H1 (cell line): ENCODE results near the gene DPYSL3. TPM values are rescaled to one million over a fixed set of nuclear protein-coding genes. Genes with fewer than 3 reads are reported as not detected.

Experiments
- CTCF ChIA-PET: fragments of 300-600 bp; sonication (Branson Sonifier 250); formaldehyde crosslinking; loops from one replicate; lab custom pipeline; 2021; ENCODE audit not compliant: partially characterized antibody; lab: Charles Lee
- POLR2A ChIA-PET: fragments of 300-600 bp; sonication (Branson Sonifier 250); formaldehyde crosslinking; loops from one replicate; lab custom pipeline; 2021; ENCODE audit warnings: inconsistent platforms; ENCODE audit not compliant: partially characterized antibody; lab: Charles Lee
- DNase-seq, 2 experiments: peaks; one replicate each; pipeline versions ENCODE4 v3.0.0 to v3.0.0-alpha.2; 2010 to 2022; ENCODE audit warnings: low spot score in 2 of 2, low read depth in 1 of 2, mixed read lengths in 1 of 2
- FAIRE-seq: peaks from 2 replicates; lab custom pipeline; 2011; peaks lifted over from hg19 to GRCh38; lab: Jason Lieb, UNC
- H2AFZ ChIP-seq: 2 replicates; pipeline ENCODE4 v1.8.1; 2012; ENCODE audit warnings: low read length, inconsistent platforms
- H2AK5ac ChIP-seq: 2 replicates; pipeline ENCODE4 v1.6.1; 2013; ENCODE audit warnings: low read depth, low read length
- H2BK120ac ChIP-seq: replicated peaks from 2 replicates; pipeline ENCODE3; 2013; ENCODE audit warnings: low read depth, low read length, inconsistent platforms
- H2BK12ac ChIP-seq: 2 replicates; pipeline ENCODE4 v1.6.1; 2013; ENCODE audit warnings: low read depth, low read length
- H2BK15ac ChIP-seq: 2 replicates; pipeline ENCODE4 v1.6.1; 2013; ENCODE audit warnings: low read length
- H2BK20ac ChIP-seq: 2 replicates; pipeline ENCODE4 v1.6.1; 2013; ENCODE audit warnings: low read length
- H2BK5ac ChIP-seq: 2 replicates; pipeline ENCODE4 v1.6.1; 2013; ENCODE audit warnings: low read depth, low read length
- H3K14ac ChIP-seq: 2 replicates; pipeline ENCODE4 v1.6.1; 2013; ENCODE audit warnings: inconsistent platforms; ENCODE audit not compliant: insufficient read length
- H3K18ac ChIP-seq: 2 replicates; pipeline ENCODE4 v1.6.1; 2013; ENCODE audit warnings: low read length; ENCODE audit errors: extremely low read depth
- H3K23ac ChIP-seq: 2 replicates; pipeline ENCODE4 v1.6.1; 2013; ENCODE audit warnings: inconsistent platforms; ENCODE audit not compliant: insufficient read length
- H3K23me2 ChIP-seq: 2 replicates; pipeline ENCODE4 v1.6.1; 2013; ENCODE audit warnings: low read depth, low read length
- H3K27ac ChIP-seq: 2 replicates; pipeline ENCODE4 v1.6.1; 2011; ENCODE audit warnings: low read depth, low read length, inconsistent platforms
- H3K27me3 ChIP-seq, 4 experiments: replicated peaks in 1 of 4; 1 replicate in 1 of 4; 2 replicates in 3 of 4; pipeline versions ENCODE4 v1.6.1 to v1.8.1; 2011 to 2013; ENCODE audit warnings: low read length in 3 of 4, mild to moderate bottlenecking in 3 of 4, inconsistent platforms in 2 of 4, mixed read lengths in 2 of 4, moderate library complexity in 1 of 4; ENCODE audit not compliant: control insufficient read depth in 3 of 4, insufficient read depth in 3 of 4; ENCODE audit errors: extremely low read depth in 1 of 4
- H3K36me3 ChIP-seq, 4 experiments: 2 replicates each; pipeline versions ENCODE4 v1.6.1 to v1.8.1; 2011 to 2013; ENCODE audit warnings: mild to moderate bottlenecking in 4 of 4, low read length in 3 of 4, moderate library complexity in 2 of 4, control low read depth in 1 of 4, inconsistent platforms in 1 of 4; ENCODE audit not compliant: insufficient read depth in 4 of 4, control insufficient read depth in 2 of 4
- H3K4ac ChIP-seq: replicated peaks from 2 replicates; pipeline ENCODE3; 2013; ENCODE audit warnings: low read length, low read depth, mixed read lengths, inconsistent platforms; ENCODE audit not compliant: insufficient read length
- H3K4me1 ChIP-seq, 4 experiments: replicated peaks in 1 of 4; 1 replicate in 1 of 4; 2 replicates in 3 of 4; pipeline versions ENCODE4 v1.6.1 to v1.8.1; 2011 to 2013; ENCODE audit warnings: low read length in 3 of 4, inconsistent platforms in 2 of 4, mixed read lengths in 1 of 4; ENCODE audit not compliant: insufficient read depth in 4 of 4, control insufficient read depth in 3 of 4
- H3K4me2 ChIP-seq, 2 experiments: 2 replicates each; pipeline versions ENCODE4 v1.6.1 to v1.8.1; 2011 to 2013; ENCODE audit warnings: low read depth in 2 of 2, low read length in 2 of 2, control low read depth in 1 of 2, inconsistent platforms in 1 of 2, mild to moderate bottlenecking in 1 of 2; ENCODE audit not compliant: insufficient read depth in 1 of 2
- H3K4me3 ChIP-seq, 4 experiments: fragments of 200-600, 300-600 bp in 1 of 4; sonication (generic), shearing (Covaris generic), sonication (Bioruptor Twin) in 1 of 4; 2 replicates each; pipeline versions ENCODE4 v1.5.1 to v1.8.1; 2011 to 2016; ENCODE audit warnings: low read length in 4 of 4, low read depth in 3 of 4, control low read depth in 2 of 4, inconsistent platforms in 2 of 4, mild to moderate bottlenecking in 2 of 4, mixed read lengths in 1 of 4, moderate library complexity in 1 of 4; ENCODE audit not compliant: insufficient read depth in 2 of 4; ENCODE audit errors: extremely low read depth in 1 of 4
- H3K56ac ChIP-seq: replicated peaks from 2 replicates; pipeline ENCODE3; 2013; ENCODE audit warnings: low read depth, mild to moderate bottlenecking, mixed read lengths, low read length, inconsistent platforms; ENCODE audit not compliant: insufficient read length
- H3K79me1 ChIP-seq: 2 replicates; pipeline ENCODE4 v1.6.1; 2013; ENCODE audit warnings: low read depth, low read length, control low read depth
- H3K79me2 ChIP-seq, 2 experiments: 2 replicates each; pipeline versions ENCODE4 v1.6.1 to v1.8.1; 2012 to 2013; ENCODE audit warnings: low read length in 2 of 2, mild to moderate bottlenecking in 2 of 2, inconsistent platforms in 1 of 2; ENCODE audit not compliant: insufficient read depth in 2 of 2, control insufficient read depth in 1 of 2
- H3K9ac ChIP-seq, 4 experiments: replicated peaks in 1 of 4; 1 replicate in 1 of 4; 2 replicates in 3 of 4; pipeline versions ENCODE4 v1.6.1 to v1.8.1; 2011 to 2013; ENCODE audit warnings: low read depth in 3 of 4, low read length in 3 of 4, control low read depth in 2 of 4, mild to moderate bottlenecking in 2 of 4, moderate library complexity in 2 of 4, inconsistent platforms in 1 of 4; ENCODE audit errors: extremely low read depth in 1 of 4
- H3K9me3 ChIP-seq, 2 experiments: 2 replicates each; pipeline versions ENCODE4 v1.6.1 to v1.8.1; 2012 to 2013; ENCODE audit warnings: mild to moderate bottlenecking in 2 of 2, moderate library complexity in 2 of 2, control low read depth in 1 of 2, inconsistent platforms in 1 of 2, low read depth in 1 of 2, low read length in 1 of 2, mixed read lengths in 1 of 2; ENCODE audit not compliant: insufficient read depth in 2 of 2
- H4K20me1 ChIP-seq, 2 experiments: replicated peaks in 1 of 2; 2 replicates each; pipeline versions ENCODE3 to v1.8.1; 2011 to 2013; ENCODE audit warnings: inconsistent platforms in 2 of 2, low read length in 2 of 2, mild to moderate bottlenecking in 1 of 2; ENCODE audit not compliant: insufficient read depth in 2 of 2, control insufficient read depth in 1 of 2
- H4K5ac ChIP-seq: 2 replicates; pipeline ENCODE4 v1.6.1; 2013; ENCODE audit warnings: low read length, low read depth, mixed read lengths, inconsistent platforms; ENCODE audit not compliant: insufficient read length
- H4K8ac ChIP-seq: 2 replicates; pipeline ENCODE4 v1.8.0; 2013; ENCODE audit warnings: mild to moderate bottlenecking, moderate library complexity, low read length, inconsistent platforms; ENCODE audit not compliant: insufficient read depth; ENCODE audit errors: extremely low read depth
- H4K91ac ChIP-seq: replicated peaks from 2 replicates; pipeline ENCODE3; 2013; ENCODE audit warnings: low read length, mixed read lengths, inconsistent platforms; ENCODE audit not compliant: insufficient read length
- ATF3 ChIP-seq: IDR thresholded peaks from 2 replicates; pipeline ENCODE4 v1.6.1; 2011; ENCODE audit warnings: low read depth, mild to moderate bottlenecking, low read length; ENCODE audit not compliant: insufficient read depth
- CEBPB ChIP-seq: IDR thresholded peaks from 2 replicates; pipeline ENCODE4 v1.6.1; 2012; ENCODE audit warnings: low read depth, low read length
- CHD1 ChIP-seq: IDR thresholded peaks from 2 replicates; pipeline ENCODE4 v1.6.1; 2012; ENCODE audit warnings: low read depth, low read length, improper control_type of control experiment
- E2F6 ChIP-seq: IDR thresholded peaks from 2 replicates; pipeline ENCODE4 v1.6.1; 2012; ENCODE audit warnings: inconsistent platforms
- HDAC6 ChIP-seq: IDR thresholded peaks from one replicate; pipeline ENCODE4 v1.7.1; 2012; ENCODE audit warnings: low read depth, mild to moderate bottlenecking, inconsistent platforms, low read length, moderate library complexity
- JUN ChIP-seq: IDR thresholded peaks from 2 replicates; pipeline ENCODE4 v1.6.1; 2011; ENCODE audit warnings: low read depth, mild to moderate bottlenecking, improper control_type of control experiment, low read length
- NRF1 ChIP-seq: IDR thresholded peaks from 2 replicates; pipeline ENCODE4 v1.6.1; 2011; ENCODE audit warnings: mild to moderate bottlenecking, low read depth, low read length, improper control_type of control experiment
- RFX5 ChIP-seq: IDR thresholded peaks from 2 replicates; pipeline ENCODE4 v1.6.1; 2011; ENCODE audit warnings: low read depth, low read length, improper control_type of control experiment, borderline replicate concordance
- SRF ChIP-seq: IDR thresholded peaks from 2 replicates; pipeline ENCODE4 v1.6.1; 2011; ENCODE audit warnings: mild to moderate bottlenecking, low read depth, low read length, moderate library complexity
- USF2 ChIP-seq: IDR thresholded peaks from 2 replicates; pipeline ENCODE4 v1.6.1; 2011; ENCODE audit warnings: low read length, improper control_type of control experiment
- polyA plus RNA-seq, 7 experiments: library from polyadenylated mRNA; depleted of rRNA in 3 of 7; stranded (reverse) in 5 of 7; unstranded in 2 of 7; fragments of >200 nt in 5 of 7; fragments of 200-250 nt in 2 of 7; gene quantifications; 1 replicate in 5 of 7; 2 replicates in 1 of 7; 4 replicates in 1 of 7; pipeline versions ENCODE4 v1.2.1 to v1.2.3, GENCODE V29; 2011 to 2013; ENCODE audit warnings: missing spikeins in 2 of 7, mixed read lengths in 2 of 7
- total RNA-seq: library from RNA; stranded (reverse); fragmentation: NEBNext Ultra II Directional; extraction: Animal tissue kit (Norgen Biotek cat#: 25700); gene quantifications from 2 replicates; pipeline ENCODE4 v1.2.1, GENCODE V29; 2021

The DPYSL3 gene
- total and polyA plus RNA-seq, 2 of the 8 experiments (the other 6 are each of a cell fraction or from before 2014, with no cell fraction given), result 268 to 387 TPM

GRCh38 chr5:147445090-147445489 lies 64.8 kb downstream of the DPYSL3 start:
- DNase-seq, result no peak
- Histone ChIP-seq H4K8ac (no peak overlapping the region), H3K23ac (no peak overlapping the region), H3K4me1 (peaks cover 4 to 20% (median 13%) of the 10 kb centered on the region in 4 experiments; a peak in 6 of 7 replicates), H2AFZ (no peak overlapping the region), H3K4me3 (no peak overlapping the region), H2BK15ac (no peak overlapping the region), H3K79me2 (peaks cover 65 to 100% of the 10 kb centered on the region in 2 experiments), H4K5ac (no peak overlapping the region), H2BK12ac (no peak overlapping the region), H2BK120ac (no peak overlapping the region), H3K27ac (no peak overlapping the region), H3K4me2 (no peak overlapping the region), H3K18ac (no peak overlapping the region), H2AK5ac (no peak overlapping the region), H3K14ac (no peak overlapping the region), H3K36me3 (peaks cover 3 to 64% (median 22%) of the 10 kb centered on the region in 4 experiments; a peak in 6 of 8 replicates), H3K9ac (no peak overlapping the region), H4K20me1 (peaks cover 30 to 31% of the 10 kb centered on the region in 2 experiments), H3K79me1 (peaks cover 4% of the 10 kb centered on the region), H3K27me3 (no peaks in the 10 kb centered on the region), H3K9me3 (no peaks in the 10 kb centered on the region), H3K4ac (no peak overlapping the region), H3K23me2 (no peaks in the 10 kb centered on the region), H4K91ac (no peak overlapping the region), H2BK20ac (no peak overlapping the region), H3K56ac (no peak overlapping the region), H2BK5ac (no peak overlapping the region)
- CTCF ChIA-PET, result interaction anchor here (0.8 to 1.4 kb wide), 4 partner anchors 52 to 137 kb away, joined by 3 to 4 read pairs (median 4); no protein-coding TSS in a partner anchor
- no peak for FAIRE-seq
- POLR2A ChIA-PET, result interaction anchor here (1.0 to 1.2 kb wide), 2 partner anchors 12 to 50 kb away, joined by 3 read pairs; no protein-coding TSS in a partner anchor
- TF ChIP-seq JUN, result no peak
- no peak for TF ChIP-seq CHD1
- no peak for TF ChIP-seq CEBPB
- TF ChIP-seq RFX5, result no peak
- TF ChIP-seq SRF, result no peak
- no peak for TF ChIP-seq NRF1
- no peak for TF ChIP-seq E2F6
- no peak for TF ChIP-seq ATF3
- TF ChIP-seq USF2, result no peak
- no peak for TF ChIP-seq HDAC6
